Muscle of arm (tissue), 12 donors: ENCODE data around the gene MAGI2. TPM values are rescaled to one million over a fixed set of nuclear protein-coding genes. Genes with fewer than 3 reads are reported as not detected.

Experiments
- DNase-seq: peaks from one replicate; pipeline ENCODE4 v3.0.0-alpha.2; 2013
- polyA plus RNA-seq, 12 donors: library from polyadenylated mRNA; unstranded; fragments of 120-200 nt; gene quantifications; one replicate each; pipeline ENCODE4 v1.2.1, GENCODE V29; 2013; ENCODE audit not compliant: insufficient read length in 12 of 12

The MAGI2 gene
- polyA plus RNA-seq, 12 donors = 4.4 to 8.6 (median 6.4) TPM; not detected in 1

DNA sequence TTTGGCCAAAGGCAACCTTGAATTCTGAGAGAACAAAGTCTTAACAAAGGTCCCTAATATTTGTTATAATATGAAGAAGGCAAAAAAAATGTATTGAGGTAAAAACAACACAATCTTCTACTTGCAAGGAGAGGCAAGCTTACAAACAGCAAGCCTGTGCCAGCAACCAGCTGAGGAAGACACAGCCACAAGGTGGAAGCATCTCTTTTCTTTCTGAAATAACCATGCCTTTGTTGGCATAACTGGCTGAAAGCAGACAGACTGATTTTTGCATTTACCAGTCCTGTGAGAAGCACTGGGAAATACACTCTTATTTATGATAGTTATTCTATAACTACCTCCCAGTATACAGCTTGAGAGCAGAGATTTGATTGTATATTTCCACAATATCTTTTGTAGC is 1362.9 kb downstream of the MAGI2 start:
- DNase-seq = no peak

DNA sequence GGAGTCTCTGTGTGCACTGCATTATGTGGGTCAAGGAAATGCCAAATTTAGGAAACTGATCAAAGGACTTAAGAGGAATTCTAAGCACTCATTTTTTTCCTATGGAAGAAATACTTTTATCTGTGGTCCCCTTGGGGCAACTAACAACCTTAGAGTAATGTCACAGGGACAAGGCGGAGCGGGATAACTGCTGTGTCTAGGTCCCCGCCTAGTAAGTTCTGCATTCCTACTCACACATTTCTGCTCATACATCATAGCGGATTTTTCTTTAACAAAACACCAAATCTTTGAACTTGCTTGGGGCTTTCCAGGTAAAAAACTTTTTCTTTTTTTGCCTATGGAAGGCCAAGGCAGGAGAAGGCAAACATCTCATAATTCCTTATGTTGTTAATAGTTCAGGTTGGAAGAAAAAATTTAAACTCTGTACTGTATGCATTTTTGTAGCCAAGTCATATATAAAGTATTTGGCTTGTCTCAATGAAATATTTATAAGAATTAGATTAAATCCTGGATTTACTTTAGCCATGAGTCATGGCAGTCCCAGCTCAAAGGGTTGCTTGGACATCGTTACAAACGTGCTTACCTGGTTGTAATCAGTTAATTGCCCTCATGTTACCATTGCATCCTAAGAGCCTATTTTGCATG is 1369.9 kb downstream of the MAGI2 start:
- no peak for DNase-seq

DNA sequence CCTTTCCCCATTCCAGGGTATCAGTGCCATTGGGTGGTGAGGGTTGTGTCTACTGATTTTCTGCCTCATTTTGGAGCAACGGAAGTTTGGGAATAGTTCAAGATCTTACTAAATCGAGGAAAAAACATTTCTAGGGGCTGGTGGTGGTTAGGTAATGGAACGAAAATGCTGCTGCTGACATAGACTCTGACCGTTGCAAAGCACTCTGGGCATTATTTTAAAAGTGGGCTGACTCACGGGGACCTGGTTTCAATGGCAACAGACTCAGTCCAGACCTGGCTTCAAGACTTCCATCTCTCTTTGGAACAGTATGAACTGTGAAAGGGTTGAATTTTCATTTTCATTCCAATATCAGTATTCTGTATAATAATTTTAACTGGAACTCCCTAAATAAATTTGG is 1370.9 kb downstream of the MAGI2 start:
- no peak for DNase-seq

DNA sequence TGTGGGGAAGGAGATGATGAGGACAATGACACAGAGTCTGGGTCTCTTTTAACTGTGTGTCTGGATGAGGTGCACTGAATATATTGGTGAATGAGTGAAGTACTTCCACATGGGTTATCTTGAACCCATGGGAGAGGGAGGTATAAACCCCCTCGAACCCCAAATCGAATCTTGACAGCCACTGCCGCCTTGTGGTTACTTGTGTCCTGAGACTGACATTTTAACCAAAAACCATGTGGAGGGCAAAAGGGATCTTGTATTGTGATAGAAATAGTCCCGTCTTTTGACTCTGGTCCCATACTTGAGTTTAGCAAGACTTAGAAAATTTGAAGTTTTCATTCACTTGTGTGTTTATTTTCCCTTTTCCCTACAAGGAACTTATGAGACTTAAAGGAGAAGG is 1371.6 kb downstream of the MAGI2 start:
- DNase-seq = no peak

DNA sequence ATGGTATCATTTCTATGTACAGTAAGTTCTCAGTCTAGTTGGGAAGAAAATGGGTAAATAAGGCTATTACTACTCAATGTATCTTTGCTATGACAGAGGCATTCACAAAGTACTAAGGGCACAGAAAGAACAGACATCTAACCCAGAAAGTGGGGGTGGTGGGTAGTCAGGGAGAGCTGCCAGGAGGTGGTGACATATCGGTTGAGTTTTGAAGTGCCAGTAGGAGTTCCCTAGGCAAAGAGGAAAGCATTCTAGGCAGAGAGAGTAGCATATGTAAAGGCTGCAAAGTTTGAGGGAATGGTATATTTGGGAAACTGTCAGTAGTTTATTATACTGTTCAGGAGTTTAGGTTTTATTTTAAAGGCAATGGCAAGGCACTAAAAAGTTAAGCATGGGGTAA is 1372.1 kb downstream of the MAGI2 start:
- no peak for DNase-seq

DNA sequence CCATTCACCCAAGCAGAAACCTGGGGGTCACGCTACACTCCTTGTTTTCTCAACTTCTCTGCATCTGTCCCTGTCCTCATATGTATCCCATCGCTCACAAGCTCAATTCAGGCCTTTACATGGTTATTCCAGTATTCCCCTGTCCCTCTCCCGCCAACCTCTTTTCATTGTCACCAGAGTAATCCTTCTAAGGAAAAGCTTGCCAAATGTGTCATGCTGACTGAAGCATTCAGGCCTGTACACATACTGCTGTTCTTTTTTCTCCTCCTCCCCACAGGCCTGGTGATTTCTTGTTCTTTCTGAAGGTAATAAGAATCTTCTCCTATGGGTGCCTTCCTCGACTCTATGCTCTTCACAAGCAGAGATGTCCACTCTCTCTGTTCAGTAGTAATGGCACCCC is 1372.7 kb downstream of the MAGI2 start:
- DNase-seq = no peak

DNA sequence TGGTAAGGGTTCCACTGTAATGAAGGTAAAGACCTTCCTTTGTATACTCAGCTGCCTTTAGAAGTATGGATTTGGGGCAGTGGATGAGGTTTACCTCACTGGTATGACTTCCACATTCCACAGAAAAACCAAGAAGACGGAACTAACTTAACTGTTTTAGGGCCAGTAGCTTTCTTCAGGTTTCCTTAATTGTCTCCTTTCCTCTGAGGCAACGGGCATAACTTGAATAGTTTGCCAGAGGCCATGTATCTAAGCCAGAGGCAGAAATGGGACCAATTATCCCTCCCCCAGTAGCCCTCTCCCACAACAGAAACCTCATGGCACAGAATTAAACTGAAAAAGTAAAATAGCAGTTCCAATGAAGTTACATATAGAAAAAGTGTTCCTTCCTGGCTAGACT is 1373.2 kb downstream of the MAGI2 start:
- no peak for DNase-seq

DNA sequence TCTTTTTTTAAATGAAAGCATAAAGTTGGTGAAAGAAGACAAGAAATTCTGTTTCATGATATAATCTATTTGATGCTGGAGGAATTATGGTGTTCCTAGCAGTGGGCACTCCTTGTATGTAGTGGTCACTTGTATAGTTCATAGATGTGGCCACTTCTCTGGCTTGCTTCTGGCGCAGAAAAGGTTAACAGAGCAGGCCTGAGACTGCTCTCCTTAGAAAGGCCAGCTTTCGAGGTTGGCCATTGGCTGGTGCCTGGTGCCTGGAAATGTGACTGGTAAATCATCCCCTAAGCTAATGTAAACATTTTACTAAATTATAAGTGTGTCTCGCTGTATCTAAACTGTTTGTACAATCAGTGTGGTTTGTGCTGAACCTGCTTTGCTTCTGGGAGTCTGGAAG is 1378.8 kb downstream of the MAGI2 start:
- DNase-seq = no peak

DNA sequence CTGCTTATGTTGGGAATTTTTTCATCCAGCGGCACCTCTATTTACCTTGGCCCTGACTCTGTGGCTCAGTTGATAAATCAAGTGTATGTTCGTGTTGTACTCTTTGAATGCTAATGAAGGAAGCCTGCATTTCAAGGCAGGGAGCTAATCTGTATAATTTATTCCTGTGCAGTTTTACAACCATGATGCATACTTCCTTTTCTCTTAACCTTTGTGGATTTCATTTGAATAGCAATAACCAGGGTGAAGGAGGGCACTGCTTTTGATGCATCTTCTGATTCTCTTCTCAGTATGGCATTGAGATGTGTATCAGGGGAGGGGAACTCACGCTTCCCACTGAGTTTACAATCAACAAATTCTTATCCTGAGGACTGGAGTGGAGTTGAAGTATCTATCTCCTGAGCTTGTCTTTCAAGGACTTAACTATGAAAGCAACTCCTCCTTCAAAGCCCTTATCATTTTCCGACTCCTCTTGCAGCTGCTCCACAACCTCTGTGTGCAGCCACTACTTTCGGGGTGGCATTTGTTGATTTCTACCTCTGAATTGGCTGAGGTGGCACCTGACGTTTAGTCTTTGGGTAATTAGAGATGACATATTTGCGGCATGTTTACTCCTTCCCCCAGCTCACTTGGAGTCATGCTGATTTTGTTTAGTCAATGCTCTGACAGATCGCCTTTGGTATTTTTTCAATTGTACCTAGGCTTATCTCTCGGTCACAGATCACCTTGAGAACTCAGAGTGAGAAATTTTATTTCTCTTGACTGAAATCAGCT is 1379.7 kb downstream of the MAGI2 start:
- DNase-seq = no peak

DNA sequence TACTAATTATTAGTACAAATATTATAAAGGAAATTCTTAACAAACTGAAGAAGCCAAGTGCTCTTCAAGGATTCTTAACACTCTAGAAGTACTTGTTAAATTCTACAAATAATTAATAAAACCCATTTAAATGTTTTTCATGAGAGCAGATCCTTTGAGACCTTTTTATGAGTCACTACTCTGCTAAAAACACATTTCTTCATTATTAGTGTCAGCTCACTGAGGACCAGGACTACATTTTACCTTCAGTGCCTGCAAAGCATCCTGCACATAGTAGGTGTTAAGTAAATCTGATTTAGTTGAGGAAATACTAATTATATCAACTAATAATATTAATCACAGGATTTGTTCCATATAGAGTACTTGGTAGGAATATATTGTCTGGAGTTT is 1381.3 kb downstream of the MAGI2 start:
- DNase-seq = no peak

DNA sequence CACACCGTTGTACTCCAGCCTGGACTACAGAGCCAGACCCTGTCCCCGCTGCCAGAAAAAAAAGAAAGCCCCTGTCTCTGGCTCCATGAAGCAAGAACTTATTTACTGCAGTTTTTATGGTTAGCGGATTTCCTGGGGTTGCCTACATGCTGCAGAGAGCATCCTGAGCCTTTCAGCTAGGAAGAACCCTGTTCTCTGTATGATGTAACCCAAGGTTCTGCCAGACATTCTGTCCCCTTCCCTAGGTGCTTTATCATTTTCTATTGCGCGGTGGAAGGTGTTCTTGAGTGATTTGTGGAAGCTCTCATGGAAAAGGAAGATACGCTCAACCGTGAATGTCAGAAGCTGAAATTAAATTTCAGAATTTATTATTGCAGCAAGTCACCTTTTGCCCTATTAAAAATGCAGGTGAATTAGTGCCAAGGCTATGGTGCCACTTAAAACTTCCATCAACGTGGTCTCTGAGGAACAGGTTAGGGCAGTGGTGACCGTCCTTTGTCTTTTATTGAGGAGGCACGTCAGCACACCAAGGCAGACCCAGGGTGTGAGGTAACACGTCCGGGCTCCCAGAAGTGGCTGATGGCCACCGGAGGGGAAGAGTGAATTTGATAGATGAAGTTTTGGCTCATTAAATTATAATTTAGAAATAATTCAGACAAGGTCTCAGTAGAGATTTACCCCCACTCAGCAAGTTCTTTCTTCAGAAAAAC is 1381.8 kb downstream of the MAGI2 start:
- DNase-seq = no peak

DNA sequence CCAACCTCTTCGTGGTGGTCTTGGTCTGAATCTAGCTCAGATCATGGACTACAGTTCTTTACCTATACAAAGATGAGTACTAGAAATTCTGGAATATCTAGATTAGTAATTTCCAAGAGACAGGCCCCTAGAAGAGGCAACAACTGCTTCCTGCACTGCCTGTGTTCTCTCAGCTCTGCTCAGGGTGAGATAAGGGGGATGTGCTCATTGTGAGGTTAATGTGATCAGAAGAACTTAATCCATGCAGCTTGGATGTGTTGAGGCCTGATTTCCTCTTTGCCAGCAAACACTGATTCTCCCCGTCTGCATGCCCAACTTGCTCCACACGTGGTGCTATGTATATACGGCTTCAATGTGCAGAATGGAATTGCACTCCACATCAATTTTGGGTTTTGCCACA is 1386.9 kb downstream of the MAGI2 start:
- no peak for DNase-seq

DNA sequence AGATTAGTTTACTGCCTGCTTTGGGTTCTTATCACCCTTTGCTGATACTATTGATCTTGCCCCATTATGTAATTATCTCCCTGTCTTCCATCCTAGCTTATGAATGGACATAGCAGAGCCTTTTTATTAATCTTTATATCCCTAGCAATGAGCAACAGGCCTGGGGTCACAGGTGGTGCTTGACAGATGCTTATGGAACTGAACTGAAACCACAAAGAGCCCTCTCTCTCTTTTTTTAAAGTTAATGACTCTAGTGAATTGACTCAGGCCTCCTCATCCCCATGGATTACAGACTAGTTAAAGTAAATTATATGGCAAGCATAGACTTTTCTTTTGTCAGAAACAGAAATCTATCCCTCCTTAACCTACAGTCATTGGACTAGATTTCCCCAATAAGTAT is 1389.7 kb downstream of the MAGI2 start:
- no peak for DNase-seq

DNA sequence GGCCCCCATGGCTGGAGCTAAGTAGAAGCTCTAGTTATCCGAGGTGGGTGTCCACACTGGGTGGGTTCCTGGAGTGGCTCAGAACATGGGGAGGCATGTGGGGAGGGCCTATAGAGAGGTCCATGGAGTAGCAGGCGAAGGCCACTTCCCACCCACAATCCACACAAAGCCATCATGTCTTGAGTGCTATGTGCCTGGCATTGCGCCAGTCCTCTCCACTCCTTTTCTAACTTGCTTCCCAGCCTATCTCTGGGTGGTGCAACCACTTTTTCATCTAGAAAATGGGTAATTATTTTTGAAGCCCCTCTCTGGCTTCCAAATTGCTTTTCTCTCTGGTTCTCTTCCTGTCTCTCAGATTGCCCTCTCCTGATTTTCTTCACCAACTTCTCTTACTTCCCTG is 1391.3 kb downstream of the MAGI2 start:
- no peak for DNase-seq

DNA sequence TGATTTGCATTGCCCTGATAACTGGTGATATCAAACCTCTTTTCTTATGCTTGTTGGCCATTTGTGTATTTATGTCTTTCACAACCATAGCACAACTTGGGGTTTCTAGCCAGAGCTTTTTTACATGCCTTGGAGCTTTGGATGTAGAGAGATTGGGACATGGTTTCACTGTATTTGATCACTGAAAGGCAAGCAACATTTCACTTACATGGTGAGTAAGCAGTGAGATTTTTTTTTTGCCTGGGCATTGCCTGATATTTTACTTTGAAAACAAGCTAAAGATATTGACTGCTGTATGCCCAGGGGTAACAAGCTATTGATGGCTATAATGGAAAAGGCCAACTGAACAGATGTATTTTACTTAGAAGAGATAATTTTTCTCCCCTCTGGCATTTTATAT is 1395.9 kb downstream of the MAGI2 start:
- no peak for DNase-seq

DNA sequence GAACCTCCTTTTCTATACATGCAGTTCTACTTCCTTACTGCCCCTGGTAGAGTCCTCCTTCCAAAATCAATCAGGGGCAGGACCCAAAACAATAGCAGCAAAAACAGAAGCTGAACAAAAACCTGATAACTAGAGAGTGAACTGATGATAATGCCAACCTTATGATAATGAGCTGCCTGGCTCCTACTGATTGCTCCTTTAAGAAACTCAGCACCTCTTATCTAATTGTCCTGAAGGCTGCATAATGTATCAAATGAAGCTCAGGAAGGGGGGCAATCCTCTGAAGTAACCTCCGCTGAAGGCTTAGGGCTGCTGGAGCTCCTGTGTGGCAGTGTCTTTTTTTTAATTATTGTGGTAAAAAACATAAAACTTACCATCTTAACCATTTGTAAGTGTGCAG is 1397.9 kb downstream of the MAGI2 start:
- no peak for DNase-seq

DNA sequence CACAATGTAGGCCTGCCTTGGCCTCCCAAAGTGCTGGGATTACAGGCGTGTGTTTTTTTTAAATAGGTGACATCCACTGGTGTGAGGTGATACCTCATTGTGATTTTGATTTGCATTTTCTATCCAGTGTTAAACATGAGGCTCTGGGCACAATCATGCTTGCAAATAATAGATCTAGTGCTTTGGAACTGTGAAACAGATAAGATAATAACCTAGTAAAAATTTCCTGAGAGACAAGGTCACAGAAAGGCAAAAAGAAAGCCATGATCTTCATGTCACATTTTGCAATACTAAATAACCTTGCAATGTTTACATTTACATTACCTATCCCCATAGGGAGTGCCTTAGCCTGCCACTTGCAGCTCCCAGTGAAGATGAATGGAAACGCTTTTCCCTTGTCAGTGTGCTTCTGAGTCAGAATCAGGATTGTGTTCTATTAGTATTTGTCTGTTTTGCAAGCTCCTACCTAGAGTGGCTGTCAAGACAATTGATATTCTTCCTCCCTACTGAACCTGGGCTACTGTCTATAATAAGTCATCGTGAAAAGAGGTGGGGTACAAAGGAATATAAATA is 1398.4 kb downstream of the MAGI2 start:
- no peak for DNase-seq

DNA sequence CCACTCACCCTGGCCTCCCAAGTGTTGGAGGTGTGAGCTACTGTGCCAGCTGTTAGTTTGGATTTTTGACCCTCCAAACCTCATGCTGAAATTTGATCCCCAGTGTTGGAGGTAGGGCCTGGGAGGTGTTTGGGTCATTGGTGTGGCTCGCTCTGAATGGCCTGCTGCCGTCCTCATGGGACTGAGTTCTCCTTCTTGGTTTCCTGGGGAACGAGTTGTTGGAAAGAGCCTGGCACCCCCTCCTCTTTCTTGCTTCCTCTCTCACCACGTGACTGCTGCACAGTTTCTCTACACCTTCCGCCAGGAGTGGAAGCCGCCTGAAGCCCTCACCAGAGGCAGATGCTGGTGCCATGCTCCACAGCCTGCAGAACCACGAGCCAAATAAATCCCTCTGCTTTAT is 1401.4 kb downstream of the MAGI2 start:
- no peak for DNase-seq

DNA sequence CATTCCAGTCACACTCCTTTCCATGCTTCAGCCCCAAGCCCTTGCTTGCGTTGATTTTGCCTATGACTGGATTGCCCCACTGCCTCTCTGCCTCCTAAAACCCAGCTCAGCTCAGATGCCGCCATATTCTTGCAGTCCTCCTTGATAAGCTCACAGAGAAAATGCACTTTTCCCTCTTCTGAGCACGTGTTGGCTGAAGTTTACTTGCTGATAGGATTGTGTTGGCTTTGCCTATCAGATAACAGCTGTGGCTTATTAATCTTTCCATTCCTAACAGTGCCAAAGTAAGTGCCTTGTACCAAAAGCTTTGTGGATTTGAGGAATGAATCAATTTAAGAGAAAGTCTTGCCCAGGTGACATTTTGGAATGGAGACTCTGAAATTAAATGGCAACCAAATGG is 1405.7 kb downstream of the MAGI2 start:
- DNase-seq = no peak

DNA sequence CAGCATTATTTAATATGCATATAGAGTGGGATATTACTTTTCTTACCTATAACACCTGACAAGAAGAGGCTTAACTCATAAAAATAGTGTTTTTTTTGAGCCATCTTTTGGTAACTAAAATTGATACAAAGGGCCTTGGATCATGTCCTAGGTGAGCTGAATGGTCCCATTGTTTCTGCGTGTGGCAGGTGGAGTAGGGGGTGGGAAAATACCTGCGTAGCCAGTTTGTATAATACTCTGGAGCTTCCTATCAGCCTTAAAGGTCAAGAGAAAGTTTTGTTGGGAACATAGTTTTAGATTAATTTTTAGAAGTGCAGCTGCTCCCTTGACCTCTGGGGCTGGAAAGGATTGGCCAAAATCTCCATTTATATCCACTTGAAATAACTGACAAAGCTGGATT is 1410.3 kb downstream of the MAGI2 start:
- no peak for DNase-seq

DNA sequence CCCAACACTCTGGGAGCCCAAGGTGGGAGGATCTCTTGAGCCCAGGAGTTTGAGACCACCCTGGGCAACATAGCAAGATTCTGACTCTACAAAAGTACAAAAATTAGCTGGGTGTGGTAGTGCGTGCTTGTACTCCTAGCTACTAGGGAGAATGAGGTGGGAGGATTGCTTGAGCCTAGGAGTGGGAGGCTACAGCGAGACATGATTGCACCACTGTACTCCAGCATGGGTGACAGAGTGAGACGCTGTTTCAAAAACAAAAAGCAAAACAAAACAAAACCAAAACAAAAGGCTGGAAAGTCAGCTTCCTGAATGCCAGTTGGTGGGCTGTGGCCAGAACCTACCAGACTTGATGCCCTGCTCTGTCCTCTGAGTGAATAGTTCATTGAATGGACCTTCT is 1412.0 kb downstream of the MAGI2 start:
- DNase-seq = no peak

DNA sequence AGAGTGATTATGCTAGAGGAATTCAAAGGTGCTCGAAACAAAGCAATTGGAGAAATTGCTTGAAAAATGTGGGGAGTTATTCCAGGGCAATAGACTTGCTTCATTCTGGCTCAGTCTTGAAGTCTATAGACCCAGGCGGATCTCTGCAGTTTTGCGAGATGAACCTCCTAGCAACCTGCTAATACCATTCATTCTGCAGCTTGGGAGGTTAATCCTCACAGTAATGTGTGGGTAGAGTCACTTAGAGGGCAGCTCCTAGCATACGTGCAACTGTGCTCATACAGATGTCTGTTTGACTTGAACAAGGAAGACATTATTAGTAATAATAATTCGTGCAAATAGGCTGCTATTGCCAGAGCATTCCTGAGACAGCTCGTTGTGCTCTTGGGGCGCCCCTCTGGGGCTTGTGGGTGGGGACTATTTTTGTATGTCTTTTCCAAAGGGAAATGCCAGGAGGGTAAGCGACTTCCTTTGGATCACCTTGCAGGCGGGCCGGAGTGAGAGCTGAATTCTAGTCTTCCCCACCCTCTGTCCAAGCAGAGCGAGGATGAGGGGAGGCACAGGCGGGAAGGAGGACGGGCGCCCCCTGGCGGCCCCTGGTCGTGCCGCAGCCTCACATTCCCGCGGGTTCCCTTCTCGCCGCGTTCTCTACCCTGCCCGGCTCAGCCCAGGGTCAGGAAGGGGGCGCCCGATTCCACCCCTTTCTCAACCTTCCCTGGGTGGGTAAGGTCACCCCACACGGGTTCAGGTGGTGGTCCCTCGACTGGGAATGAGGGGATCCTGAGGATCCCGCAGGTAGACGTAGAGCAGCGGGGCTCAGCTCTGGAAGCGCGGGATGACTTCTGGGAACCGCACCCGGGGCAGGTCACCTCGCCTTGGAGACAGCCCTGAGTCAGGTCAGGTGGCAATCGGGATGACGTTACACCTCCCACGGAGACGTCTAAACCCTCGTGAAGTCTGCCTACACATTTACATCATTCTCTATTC is 1413.4 kb downstream of the MAGI2 start:
- DNase-seq = no peak
